Smooth muscle cell (in vitro differentiated cells): ENCODE results near the gene OR13G1. TPM values are rescaled to one million over a fixed set of nuclear protein-coding genes. Genes with fewer than 3 reads are reported as not detected.

Experiments used
- DNase-seq: peaks from one replicate; lab custom pipeline; 2025; ENCODE audit not compliant: unreplicated experiment; lab: John Stamatoyannopoulos, UW
- H2AFZ ChIP-seq: fragments of 200-600 bp; sonication (generic); 2 replicates; pipeline ENCODE4 v1.6.0; 2016; ENCODE audit warnings: antibody characterized with exemption, low read depth, mild to moderate bottlenecking
- H3F3A ChIP-seq: fragments of 200-600 bp; sonication (generic); 2 replicates; pipeline ENCODE4 v1.6.0; 2017; ENCODE audit warnings: antibody characterized with exemption, low read depth
- H3K27ac ChIP-seq: fragments of 200-600 bp; sonication (generic); 2 replicates; pipeline ENCODE4 v1.5.1; 2016; ENCODE audit warnings: low read depth, mild to moderate bottlenecking
- H3K27me3 ChIP-seq: fragments of 200-600 bp; sonication (generic); 2 replicates; pipeline ENCODE4 v1.6.1; 2016; ENCODE audit warnings: low read depth, mild to moderate bottlenecking
- H3K36me3 ChIP-seq: fragments of 200-600 bp; sonication (generic); 2 replicates; pipeline ENCODE4 v1.5.1; 2016; ENCODE audit warnings: low read depth
- H3K4me1 ChIP-seq: fragments of 200-600 bp; sonication (generic); 2 replicates; pipeline ENCODE4 v1.5.1; 2016; ENCODE audit warnings: low read depth
- H3K4me2 ChIP-seq: fragments of 200-600 bp; sonication (generic); 2 replicates; pipeline ENCODE4 v1.6.0; 2016; ENCODE audit warnings: mild to moderate bottlenecking
- H3K4me3 ChIP-seq: fragments of 200-600 bp; sonication (generic); 2 replicates; pipeline ENCODE4 v1.5.1; 2016; ENCODE audit warnings: mild to moderate bottlenecking
- H3K79me2 ChIP-seq: fragments of 200-600 bp; sonication (generic); 2 replicates; pipeline ENCODE4 v1.6.0; 2016; ENCODE audit warnings: low read depth, mild to moderate bottlenecking
- H3K9ac ChIP-seq: fragments of 200-600 bp; sonication (generic); 2 replicates; pipeline ENCODE4 v1.6.0; 2016; ENCODE audit warnings: low read depth
- H3K9me3 ChIP-seq: fragments of 200-600 bp; sonication (generic); replicated peaks from 2 replicates; pipeline ENCODE4 v1.5.1; 2016; ENCODE audit warnings: low read depth
- H4K20me1 ChIP-seq: fragments of 200-600 bp; sonication (generic); 2 replicates; pipeline ENCODE4 v1.6.0; 2016; ENCODE audit warnings: low read depth
- WGBS: methylation state at CpG from one replicate; pipeline ENCODE4 v1.1.7; 2016; ENCODE audit warnings: low lambda C conversion rate; 5-methylcytosine and 5-hydroxymethylcytosine counted together
- polyA plus RNA-seq: library from polyadenylated mRNA; unstranded; fragments of >200 nt; fragmentation: Nextera tagmentation; extraction: Ambion mirVana; gene quantifications from 2 replicates; pipeline ENCODE4 v1.2.1, GENCODE V29; 2016
- total RNA-seq: library from RNA; depleted of rRNA; stranded (reverse); fragments of >200 nt; gene quantifications from 2 replicates; pipeline ENCODE4 v1.2.3, GENCODE V29; 2014
- TF ChIP-seq, protein P1 (sequence below): fragments of 200-600 bp; sonication (generic); IDR thresholded peaks from 2 replicates; pipeline ENCODE4 v1.5.1; 2017; ENCODE audit warnings: borderline replicate concordance, mild to moderate bottlenecking, antibody characterized with exemption; ENCODE audit not compliant: insufficient read depth, poor library complexity, severe bottlenecking

Gene OR13G1
- total and polyA plus RNA-seq, 2 experiments from 2014 or later: not detected

DNA sequence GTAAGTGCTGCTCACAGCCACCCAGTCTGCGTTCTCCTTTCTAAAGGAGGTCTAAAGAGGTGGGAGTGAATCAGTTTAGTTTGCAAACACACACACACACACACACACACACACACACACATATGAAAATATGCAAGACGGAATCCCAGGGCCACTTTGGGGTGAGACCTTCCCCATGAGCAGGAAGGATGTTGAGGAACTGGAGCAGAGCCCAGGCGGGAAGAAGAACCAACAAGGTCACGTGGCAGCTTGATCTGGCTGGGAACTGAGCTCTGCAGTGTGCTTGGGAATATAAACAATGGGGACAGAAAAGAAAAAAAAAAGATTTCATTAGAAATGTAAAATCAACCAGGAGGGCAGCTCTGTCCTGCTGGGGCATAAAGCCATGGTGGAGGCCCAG, 41.5 kb downstream of the OR13G1 start:
- 86% methylated on average over 4 of the region's 4 CpGs for WGBS
- Histone ChIP-seq H3K4me3 (no peak overlapping the region), H3K4me2 (no peak overlapping the region), H2AFZ (no peak overlapping the region), H3F3A (no peaks in the 10 kb centered on the region), H3K9me3 (no peaks in the 10 kb centered on the region), H3K4me1 (no peaks in the 10 kb centered on the region), H3K9ac (no peak overlapping the region), H4K20me1 (no peaks in the 10 kb centered on the region), H3K27me3 (no peaks in the 10 kb centered on the region), H3K27ac (no peak overlapping the region), H3K36me3 (no peaks in the 10 kb centered on the region), H3K79me2 (no peaks in the 10 kb centered on the region)
- no peak for DNase-seq
- TF ChIP-seq, protein P1, sequence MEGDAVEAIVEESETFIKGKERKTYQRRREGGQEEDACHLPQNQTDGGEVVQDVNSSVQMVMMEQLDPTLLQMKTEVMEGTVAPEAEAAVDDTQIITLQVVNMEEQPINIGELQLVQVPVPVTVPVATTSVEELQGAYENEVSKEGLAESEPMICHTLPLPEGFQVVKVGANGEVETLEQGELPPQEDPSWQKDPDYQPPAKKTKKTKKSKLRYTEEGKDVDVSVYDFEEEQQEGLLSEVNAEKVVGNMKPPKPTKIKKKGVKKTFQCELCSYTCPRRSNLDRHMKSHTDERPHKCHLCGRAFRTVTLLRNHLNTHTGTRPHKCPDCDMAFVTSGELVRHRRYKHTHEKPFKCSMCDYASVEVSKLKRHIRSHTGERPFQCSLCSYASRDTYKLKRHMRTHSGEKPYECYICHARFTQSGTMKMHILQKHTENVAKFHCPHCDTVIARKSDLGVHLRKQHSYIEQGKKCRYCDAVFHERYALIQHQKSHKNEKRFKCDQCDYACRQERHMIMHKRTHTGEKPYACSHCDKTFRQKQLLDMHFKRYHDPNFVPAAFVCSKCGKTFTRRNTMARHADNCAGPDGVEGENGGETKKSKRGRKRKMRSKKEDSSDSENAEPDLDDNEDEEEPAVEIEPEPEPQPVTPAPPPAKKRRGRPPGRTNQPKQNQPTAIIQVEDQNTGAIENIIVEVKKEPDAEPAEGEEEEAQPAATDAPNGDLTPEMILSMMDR: no peak

GRCh38 chr1:247627951-247628350, 51.6 kb downstream of the OR13G1 start:
- H2AFZ ChIP-seq: no peak overlapping the region
- H3K27ac ChIP-seq: no peak overlapping the region
- H3K27me3 ChIP-seq: no peaks in the 10 kb centered on the region
- no peak overlapping the region for H3K9ac ChIP-seq
- no peak for DNase-seq
- H3K79me2 ChIP-seq: no peaks in the 10 kb centered on the region
- no peaks in the 10 kb centered on the region for H3K9me3 ChIP-seq
- WGBS: 50% methylated on average over 3 of the region's 3 CpGs
- no peaks in the 10 kb centered on the region for H4K20me1 ChIP-seq
- no peaks in the 10 kb centered on the region for H3K36me3 ChIP-seq
- no peak overlapping the region for H3K4me2 ChIP-seq
- H3K4me3 ChIP-seq: no peak overlapping the region
- TF ChIP-seq, protein P1: no peak
- no peaks in the 10 kb centered on the region for H3K4me1 ChIP-seq
- no peaks in the 10 kb centered on the region for H3F3A ChIP-seq

Other genes with a start within 250 kb of the OR13G1 start
- gene OR2B11, start 221.6 kb downstream of the OR13G1 start, total RNA-seq: not detected in 2 replicates
- not detected in 2 replicates for gene OR2B11, start 221.6 kb downstream of the OR13G1 start, polyA plus RNA-seq
- not detected in 2 replicates for gene OR2C3, start 143.3 kb downstream of the OR13G1 start, total RNA-seq
- gene OR2C3, start 143.3 kb downstream of the OR13G1 start, polyA plus RNA-seq: not detected in 2 replicates
- not detected in 2 replicates for gene GCSAML, start 130.6 kb downstream of the OR13G1 start, total RNA-seq
- not detected in 2 replicates for gene GCSAML, start 130.6 kb downstream of the OR13G1 start, polyA plus RNA-seq
- not detected in 2 replicates for gene OR2G2, start 91.4 kb downstream of the OR13G1 start, total RNA-seq
- not detected in 2 replicates for gene OR2G2, start 91.4 kb downstream of the OR13G1 start, polyA plus RNA-seq
- not detected in 2 replicates for gene OR2G3, start 74.2 kb downstream of the OR13G1 start, total RNA-seq
- gene OR2G3, start 74.2 kb downstream of the OR13G1 start, polyA plus RNA-seq: not detected in 2 replicates
- gene OR6F1, start 36.9 kb upstream of the OR13G1 start, total RNA-seq: not detected in 2 replicates
- not detected in 2 replicates for gene OR6F1, start 36.9 kb upstream of the OR13G1 start, polyA plus RNA-seq
- gene OR14K1, start 58.9 kb upstream of the OR13G1 start, total RNA-seq: not detected in 2 replicates
- gene OR14K1, start 58.9 kb upstream of the OR13G1 start, polyA plus RNA-seq: not detected in 2 replicates
- not detected in 2 replicates for gene OR14A2, start 68.4 kb upstream of the OR13G1 start, total RNA-seq
- not detected in 2 replicates for gene OR14A2, start 68.4 kb upstream of the OR13G1 start, polyA plus RNA-seq
- not detected in 2 replicates for gene OR1C1, start 80.8 kb upstream of the OR13G1 start, total RNA-seq
- not detected in 2 replicates for gene OR1C1, start 80.8 kb upstream of the OR13G1 start, polyA plus RNA-seq
- not detected in 2 replicates for gene OR14A16, start 144.4 kb upstream of the OR13G1 start, total RNA-seq
- not detected in 2 replicates for gene OR14A16, start 144.4 kb upstream of the OR13G1 start, polyA plus RNA-seq
- gene OR11L1, start 162.2 kb upstream of the OR13G1 start, total RNA-seq: not detected in 2 replicates
- not detected in 2 replicates for gene OR11L1, start 162.2 kb upstream of the OR13G1 start, polyA plus RNA-seq
- not detected in 2 replicates for gene TRIM58, start 177.4 kb upstream of the OR13G1 start, total RNA-seq
- gene TRIM58, start 177.4 kb upstream of the OR13G1 start, polyA plus RNA-seq: 0.37 TPM in 1 of 2 replicates, not detected in the other
- gene OR2W3, start 215.8 kb upstream of the OR13G1 start, total RNA-seq: 0.18 TPM in 1 of 2 replicates, not detected in the other
- gene OR2W3, start 215.8 kb upstream of the OR13G1 start, polyA plus RNA-seq: not detected in 2 replicates
- not detected in 2 replicates for gene OR2T8, start 240.5 kb upstream of the OR13G1 start, total RNA-seq
- gene OR2T8, start 240.5 kb upstream of the OR13G1 start, polyA plus RNA-seq: not detected in 2 replicates
- gene OR2AJ1, start 245.2 kb upstream of the OR13G1 start, total RNA-seq: not detected in 2 replicates
- gene OR2AJ1, start 245.2 kb upstream of the OR13G1 start, polyA plus RNA-seq: not detected in 2 replicates